GM18502 (cell line): ENCODE results near the gene WWP2.
"Not testable (repeated sequence)": the region's sequence is repeated elsewhere in the genome, so short reads cannot be mapped to it uniquely, and the experiment has no call there.

Experiments
- ATAC-seq: cut with Tn5 transposase; IDR thresholded peaks from one replicate; pipeline ENCODE4 v1.9.1; 2021; ENCODE audit warnings: mild to moderate bottlenecking; ENCODE audit not compliant: unreplicated experiment, poor library complexity

Gene WWP2

DNA sequence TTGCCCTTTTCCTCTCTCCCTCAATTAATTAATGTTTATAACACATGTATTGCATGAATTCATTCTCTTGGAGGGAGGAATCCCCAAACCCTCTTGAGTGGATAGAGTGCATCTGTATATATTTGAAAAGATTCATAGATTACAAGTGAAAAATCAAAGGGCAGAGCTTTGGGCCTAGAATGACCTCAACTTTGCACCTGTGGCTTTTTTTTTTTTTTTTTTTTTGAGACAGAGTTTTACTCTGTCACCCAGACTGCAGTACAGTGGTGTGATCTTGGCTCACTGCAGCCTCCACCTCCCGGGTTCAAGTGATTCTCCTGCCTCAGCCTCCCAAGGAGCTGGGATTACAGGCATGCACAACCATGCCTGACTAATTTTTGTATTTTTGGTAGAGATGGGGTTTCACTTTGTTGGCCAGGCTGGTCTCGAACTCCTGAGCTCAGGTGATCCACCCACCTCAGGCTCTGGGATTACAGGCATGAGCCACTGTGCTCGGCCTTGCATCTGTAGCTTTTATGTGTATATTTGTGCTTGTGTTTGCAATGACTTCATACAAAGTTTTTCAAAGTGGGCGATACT, 62.5 kb downstream of the WWP2 start:
- ATAC-seq = not testable (repeated sequence)

DNA sequence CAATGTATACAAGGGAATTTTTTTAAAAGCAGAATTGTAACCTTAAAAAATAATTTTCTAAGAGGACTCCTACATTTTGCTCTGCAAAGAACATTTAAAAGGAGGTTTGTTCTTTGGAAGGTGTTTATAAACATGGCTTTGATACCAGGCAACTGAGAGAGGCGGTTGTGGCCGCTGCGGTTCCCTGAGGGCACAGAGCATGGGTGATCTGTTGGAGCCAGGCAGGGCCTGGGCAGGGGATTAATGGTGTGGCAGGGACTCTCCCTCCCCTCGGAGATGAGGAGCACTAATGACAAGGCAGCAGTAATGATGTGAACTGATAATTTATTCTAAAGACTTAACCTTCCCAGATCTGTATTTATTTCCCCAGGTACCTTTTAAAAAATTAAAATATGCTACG, 65.4 kb downstream of the WWP2 start:
- ATAC-seq = no peak

DNA sequence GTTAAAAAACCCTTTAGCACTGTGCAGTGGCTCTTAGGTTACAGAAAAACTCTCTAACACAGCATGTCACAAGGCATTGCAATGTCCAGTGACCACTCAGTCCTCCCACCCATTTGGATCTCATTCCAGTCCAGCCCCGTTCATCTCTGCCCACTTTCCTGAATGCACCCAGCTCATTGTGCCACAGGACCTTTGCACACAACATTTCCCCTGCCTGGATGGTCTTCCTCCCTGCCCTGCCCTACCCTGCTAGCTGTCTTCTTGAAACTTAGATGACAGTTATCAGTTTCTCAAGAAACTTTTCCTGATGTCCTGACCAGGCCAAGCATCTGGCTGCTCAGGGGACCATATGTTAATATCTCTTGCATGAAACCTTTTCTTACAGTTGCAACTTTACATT, 67.2 kb downstream of the WWP2 start:
- no peak for ATAC-seq

DNA sequence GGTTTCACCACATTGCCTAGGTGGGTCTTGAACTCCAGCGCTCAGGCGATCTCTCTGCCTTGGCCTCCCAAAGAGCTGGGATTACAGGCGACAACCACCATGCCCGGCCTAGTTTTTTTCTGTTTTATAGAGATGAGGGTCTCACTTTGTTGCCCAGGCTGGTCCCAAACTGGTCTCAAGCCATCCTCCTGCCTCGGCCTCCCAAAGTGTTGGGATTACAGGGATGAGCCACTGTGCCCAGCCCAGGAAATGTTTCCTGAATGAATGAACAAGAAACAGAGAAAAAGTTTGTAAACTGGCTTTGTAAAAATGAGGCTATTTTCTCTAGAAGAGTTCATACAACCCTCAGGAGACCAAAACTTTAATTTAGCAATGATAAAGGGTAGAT, 68.0 kb downstream of the WWP2 start:
- no peak for ATAC-seq

GRCh38 chr16:69830534-69831211, 68.5 kb downstream of the WWP2 start:
- no peak for ATAC-seq

- no peak for ATAC-seq
These were observed 69.3 kb downstream of the WWP2 start for GRCh38 chr16:69831212-69832123.

DNA sequence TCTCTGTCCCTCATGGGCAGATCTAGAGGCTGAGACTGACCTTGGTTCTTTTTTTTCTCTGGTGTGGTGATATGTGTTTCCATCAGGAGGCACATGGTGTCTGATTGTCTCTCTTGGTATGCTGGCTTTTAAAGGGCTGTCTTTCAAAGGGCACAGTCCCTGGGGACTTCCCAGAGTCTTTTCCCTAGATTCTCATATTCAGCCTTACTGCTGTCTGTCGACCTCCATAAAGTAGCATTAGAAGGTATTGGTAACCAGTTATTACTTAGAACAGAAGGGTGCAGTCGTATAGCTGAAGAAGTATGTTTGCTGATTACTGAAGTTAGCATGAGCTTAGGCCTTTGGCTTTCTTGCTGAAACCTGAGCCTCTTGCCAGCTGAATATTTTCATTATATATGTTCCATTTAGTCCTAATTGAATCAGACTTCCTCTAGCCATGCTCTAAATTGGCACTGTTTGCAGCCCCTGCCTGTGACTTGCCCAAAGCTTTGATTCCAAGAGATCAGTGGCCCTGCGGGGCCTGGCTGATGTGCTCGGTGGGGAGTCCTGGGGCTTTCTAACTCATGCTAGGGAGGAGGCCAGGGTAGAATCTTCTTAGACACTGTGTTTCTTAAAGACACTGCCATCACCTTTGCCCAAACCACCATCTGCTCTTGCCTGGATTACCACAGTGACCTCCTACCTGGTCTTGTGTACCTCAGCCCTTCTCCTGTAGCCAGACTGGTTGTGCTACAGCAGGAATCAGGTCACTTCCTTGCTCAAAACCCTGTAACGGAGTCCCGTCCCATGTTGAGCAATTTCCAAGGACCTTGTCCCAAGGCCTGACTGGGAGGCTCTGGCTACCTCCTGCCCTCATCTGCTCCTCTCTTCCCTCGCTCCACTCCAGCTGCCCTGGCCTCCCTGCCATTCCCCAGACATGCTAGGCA, 71.5 kb downstream of the WWP2 start:
- no peak for ATAC-seq

DNA sequence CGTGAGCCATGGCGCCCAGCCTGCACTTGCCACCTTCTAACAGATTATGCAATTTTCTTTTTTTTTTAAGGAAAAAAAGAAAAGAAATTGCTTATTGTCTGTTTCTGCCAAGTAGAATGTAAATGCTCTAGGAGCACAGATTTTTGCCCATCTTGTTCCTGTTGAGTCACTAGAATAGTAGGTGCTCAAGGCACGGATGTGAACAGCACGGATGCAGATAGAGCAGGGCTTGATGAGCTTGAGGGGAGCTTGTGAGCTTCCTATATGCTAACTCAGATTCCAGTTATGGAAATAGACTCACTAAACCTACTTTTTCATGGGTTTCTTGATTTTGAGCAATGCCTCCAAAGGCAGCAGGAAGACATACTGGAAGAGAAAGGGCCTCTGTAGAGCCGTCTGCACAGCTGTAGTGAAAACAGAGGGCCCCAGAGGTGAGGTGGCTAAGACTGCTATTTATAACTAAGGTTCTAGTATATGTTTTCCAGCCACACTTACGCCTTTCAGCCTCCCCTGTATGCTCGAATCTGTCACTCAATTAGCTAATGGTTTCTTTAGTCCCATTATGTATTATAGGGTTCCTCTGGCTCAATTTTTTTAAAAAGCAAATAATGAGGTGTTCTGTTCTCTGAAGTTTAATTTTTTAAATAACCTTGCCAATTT, 72.8 kb downstream of the WWP2 start:
- ATAC-seq = no peak

DNA sequence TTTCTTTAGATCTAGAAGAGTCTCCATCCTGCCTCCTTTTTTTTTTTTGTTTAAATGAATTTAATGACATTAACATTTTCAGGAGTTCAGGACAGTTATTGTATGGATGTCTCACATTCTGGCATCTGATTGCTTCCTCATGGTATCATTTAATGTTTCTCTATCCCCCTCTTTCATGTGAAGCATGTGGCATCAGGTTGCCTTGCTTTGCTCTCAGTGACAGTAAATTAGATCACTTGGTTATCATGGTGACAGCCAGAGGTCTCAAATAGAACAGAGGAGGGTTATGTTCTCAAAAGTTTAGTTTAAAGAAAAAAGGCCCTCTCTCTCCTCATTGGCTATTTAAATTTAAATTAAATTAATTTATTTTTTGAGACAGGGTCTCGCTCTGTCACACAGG, 74.1 kb downstream of the WWP2 start:
- no peak for ATAC-seq

GRCh38 chr16:69837380-69837779, 75.2 kb downstream of the WWP2 start:
- ATAC-seq = no peak

- no peak for ATAC-seq
These were observed 76.4 kb downstream of the WWP2 start for GRCh38 chr16:69838489-69838888.

DNA sequence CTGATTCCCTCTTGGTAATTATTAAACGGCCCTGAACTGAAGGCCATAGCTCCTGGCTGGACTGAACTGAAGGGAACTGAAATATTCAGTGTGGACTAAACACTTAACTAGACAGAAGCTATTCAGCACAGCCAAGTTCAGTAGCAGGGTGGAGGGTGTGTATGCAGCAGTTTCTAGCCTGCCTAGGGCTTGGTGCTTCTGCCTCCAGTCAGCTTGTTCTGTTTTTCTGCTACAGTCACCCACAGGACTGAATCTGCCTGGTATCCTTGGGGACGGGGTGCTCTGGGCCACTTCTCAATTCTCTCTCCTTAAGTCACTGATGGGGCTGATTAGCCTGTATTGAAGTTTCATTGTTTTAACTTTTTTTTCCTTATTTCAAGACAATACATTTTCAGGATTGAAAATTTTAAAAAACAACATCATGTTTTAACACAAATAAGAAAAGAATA, 77.1 kb downstream of the WWP2 start:
- no peak for ATAC-seq

- ATAC-seq = no peak
These were observed 77.8 kb downstream of the WWP2 start for GRCh38 chr16:69839798-69840409.

GRCh38 chr16:69840975-69841374, 78.8 kb downstream of the WWP2 start:
- ATAC-seq = no peak

- ATAC-seq = no peak
These were observed 82.3 kb downstream of the WWP2 start for GRCh38 chr16:69844441-69844840.

- ATAC-seq = no peak
These were observed 83.0 kb downstream of the WWP2 start for GRCh38 chr16:69845181-69845580.

DNA sequence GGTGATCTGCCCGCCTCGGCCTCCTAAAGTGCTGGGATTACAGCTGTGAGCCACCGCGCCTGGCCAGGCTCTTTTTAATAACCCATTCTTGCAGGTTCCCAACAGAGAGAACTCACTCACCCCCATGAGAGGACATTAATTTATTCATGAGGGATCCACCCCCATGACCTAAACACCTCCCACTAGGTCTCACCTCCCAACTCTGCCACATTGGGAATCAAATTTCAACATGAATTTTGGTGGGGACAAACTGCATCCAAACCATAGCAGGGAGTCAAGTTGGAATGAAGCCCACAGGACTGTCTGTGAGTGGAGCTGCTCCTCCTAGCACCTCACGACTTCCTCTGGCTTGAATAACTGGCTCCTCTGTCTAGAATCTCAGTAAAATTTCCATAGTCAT, 85.5 kb downstream of the WWP2 start:
- no peak for ATAC-seq

DNA sequence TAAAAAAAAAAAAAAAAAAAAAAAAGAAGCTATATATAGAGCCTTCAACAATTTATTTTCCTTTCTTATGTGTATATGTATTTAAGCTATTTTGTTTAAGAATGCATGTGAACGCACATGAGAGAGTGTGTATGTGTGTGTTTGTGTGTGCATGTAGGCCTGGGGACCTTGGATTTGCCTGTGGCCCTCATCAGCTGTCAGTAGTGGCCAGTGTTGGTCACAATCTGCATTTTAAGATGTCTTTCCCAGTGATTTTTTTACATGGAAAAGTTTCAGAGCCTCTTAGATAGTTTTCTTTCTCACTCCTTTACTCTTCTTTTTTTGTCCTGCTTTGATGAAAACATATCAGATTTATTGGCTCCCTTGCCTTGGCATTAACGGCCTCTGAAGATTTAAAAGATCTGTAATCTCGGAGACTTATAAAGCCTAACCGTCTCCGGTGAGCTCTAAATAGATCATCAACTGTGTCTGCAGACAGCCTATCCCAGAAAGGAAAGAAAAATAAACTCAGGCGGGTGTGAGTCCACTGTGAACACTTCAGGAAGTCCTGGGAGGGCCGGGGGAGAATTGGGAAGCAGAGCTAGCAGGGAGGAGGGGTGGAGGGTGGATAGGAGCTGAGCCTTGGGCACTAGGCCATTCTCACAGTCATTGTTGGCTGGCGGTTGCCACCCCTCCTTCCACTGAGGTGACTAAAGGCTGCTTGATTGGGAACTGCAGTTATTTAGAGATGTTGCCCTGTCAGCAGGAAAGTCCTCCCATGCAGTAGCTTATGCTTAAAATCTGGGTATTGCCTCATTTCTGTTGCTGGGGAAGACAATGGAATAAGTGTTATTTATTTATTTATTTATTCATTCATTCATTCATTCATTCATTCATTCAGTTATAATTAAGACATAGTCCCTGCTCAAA, 86.8 kb downstream of the WWP2 start:
- ATAC-seq = no peak
